LNCaP clone FGC (cell line): ENCODE data around the gene SLC22A25.

Source experiments
- DNase-seq: peaks from one replicate; pipeline ENCODE4 v3.0.0-alpha.2; 2011; ENCODE audit warnings: low read depth
- H3K4me3 ChIP-seq: 2 replicates; pipeline ENCODE4 v1.5.1; 2011; ENCODE audit warnings: mild to moderate bottlenecking, low read depth, low read length, control low read depth
- CTCF ChIP-seq: IDR thresholded peaks from 2 replicates; pipeline ENCODE4 v1.5.1; 2012; ENCODE audit warnings: mild to moderate bottlenecking; ENCODE audit not compliant: control insufficient read depth, insufficient read depth; ENCODE audit errors: extremely low read depth

SLC22A25 gene

GRCh38 chr11:63229815-63230214 lies 13.6 kb downstream of the SLC22A25 start:
- no peak for TF ChIP-seq CTCF
- no peak overlapping the region for H3K4me3 ChIP-seq
- DNase-seq = no peak

GRCh38 chr11:63227521-63228107 lies 15.8 kb downstream of the SLC22A25 start:
- TF ChIP-seq CTCF = no peak
- DNase-seq = no peak
- no peak overlapping the region for H3K4me3 ChIP-seq

- no peak overlapping the region for H3K4me3 ChIP-seq
- no peak for TF ChIP-seq CTCF
- no peak for DNase-seq
These were observed 16.8 kb downstream of the SLC22A25 start for GRCh38 chr11:63226488-63227114.

- no peak for DNase-seq
- no peak overlapping the region for H3K4me3 ChIP-seq
- TF ChIP-seq CTCF = no peak
These were observed 29.3 kb downstream of the SLC22A25 start for GRCh38 chr11:63214093-63214492.

- no peak overlapping the region for H3K4me3 ChIP-seq
- DNase-seq = no peak
- peak; percentile 36 for TF ChIP-seq CTCF
These were observed 30.7 kb downstream of the SLC22A25 start for GRCh38 chr11:63212742-63213141.

GRCh38 chr11:63210111-63210510 lies 33.3 kb downstream of the SLC22A25 start:
- no peak overlapping the region for H3K4me3 ChIP-seq
- no peak for DNase-seq
- TF ChIP-seq CTCF = no peak
